DND-41 (cell line): ENCODE data around the gene IQCH.

Experiments
- ATAC-seq: fragments of 200-7000 bp; cut with Tn5 transposase; 3 replicates; pipeline ENCODE4 v1.9.1; 2021; ENCODE audit warnings: low read depth; ENCODE audit not compliant: insufficient read depth
- DNase-seq: peaks from one replicate; pipeline ENCODE4 v3.0.0-alpha.2; 2020
- H2AFZ ChIP-seq: 2 replicates; pipeline ENCODE4 v1.6.0; 2012; ENCODE audit warnings: low read depth, low read length
- H3K27ac ChIP-seq: 2 replicates; pipeline ENCODE4 v1.5.1; 2012; ENCODE audit warnings: low read length, inconsistent platforms
- H3K27me3 ChIP-seq: fragments of 200-600 bp; sonication (generic); 2 replicates; pipeline ENCODE4 v1.6.0; 2012; ENCODE audit warnings: low read length, mild to moderate bottlenecking, inconsistent platforms; ENCODE audit not compliant: insufficient read depth, poor library complexity
- H3K36me3 ChIP-seq: 2 replicates; pipeline ENCODE4 v1.5.1; 2012; ENCODE audit warnings: low read length, inconsistent platforms; ENCODE audit not compliant: insufficient read depth
- H3K4me1 ChIP-seq: 2 replicates; pipeline ENCODE4 v1.5.1; 2012; ENCODE audit warnings: mild to moderate bottlenecking, low read length; ENCODE audit not compliant: insufficient read depth
- H3K4me2 ChIP-seq: 2 replicates; pipeline ENCODE4 v1.6.0; 2012; ENCODE audit warnings: mild to moderate bottlenecking, moderate library complexity, low read length, inconsistent platforms; ENCODE audit not compliant: insufficient read depth
- H3K4me3 ChIP-seq, 2 experiments: fragments of 200-600 bp in 1 of 2; shearing (Covaris generic) in 1 of 2; 2 replicates each; pipeline ENCODE4 v1.5.1; 2012 to 2016; ENCODE audit warnings: inconsistent platforms in 2 of 2, low read length in 2 of 2, mild to moderate bottlenecking in 2 of 2, low read depth in 1 of 2, moderate library complexity in 1 of 2
- H3K79me2 ChIP-seq: 2 replicates; pipeline ENCODE4 v1.6.0; 2012; ENCODE audit warnings: low read length, inconsistent platforms; ENCODE audit not compliant: insufficient read depth
- H3K9ac ChIP-seq: 2 replicates; pipeline ENCODE4 v1.6.0; 2012; ENCODE audit warnings: low read depth, mild to moderate bottlenecking, inconsistent platforms, low read length, moderate library complexity
- H3K9me3 ChIP-seq: 2 replicates; pipeline ENCODE4 v1.5.1; 2012; ENCODE audit warnings: low read length, moderate library complexity, mild to moderate bottlenecking, inconsistent platforms; ENCODE audit not compliant: insufficient read depth, severe bottlenecking
- H4K20me1 ChIP-seq: 2 replicates; pipeline ENCODE4 v1.6.0; 2012; ENCODE audit warnings: low read length; ENCODE audit not compliant: insufficient read depth
- CTCF ChIP-seq: IDR thresholded peaks from 2 replicates; pipeline ENCODE4 v1.5.1; 2012; ENCODE audit warnings: borderline replicate concordance, low read length, moderate library complexity, mild to moderate bottlenecking; ENCODE audit not compliant: poor library complexity, severe bottlenecking; ENCODE audit errors: extremely low read depth
- EZH2 ChIP-seq: IDR thresholded peaks from 3 replicates; pipeline ENCODE4 v1.6.1; 2012; ENCODE audit warnings: borderline replicate concordance, low read depth, mild to moderate bottlenecking, moderate library complexity, low read length, inconsistent platforms; ENCODE audit not compliant: severe bottlenecking

IQCH gene

GRCh38 chr15:67232591-67232990 is 22.0 kb upstream of the IQCH start:
- Histone ChIP-seq H4K20me1 (peaks cover 8% of the 10 kb centered on the region; the same call in 1 of the 2 replicates), H3K9me3 (no peaks in the 10 kb centered on the region), H3K4me1 (peaks cover 5% of the 10 kb centered on the region; the same call in 1 of the 2 replicates), H3K9ac (no peak overlapping the region), H2AFZ (no peak overlapping the region), H3K27me3 (no peaks in the 10 kb centered on the region), H3K27ac (no peak overlapping the region), H3K36me3 (peaks cover 44% of the 10 kb centered on the region), H3K4me3 (no peak overlapping the region), H3K79me2 (0 out of 2 replicates have a peak, but pooled peaks cover 2% of the 10 kb centered on the region), H3K4me2 (no peak overlapping the region)
- TF ChIP-seq CTCF (no peak), EZH2 (no peak)
- no peak for DNase-seq
- no peak for ATAC-seq

GRCh38 chr15:67240235-67241131 is 14.1 kb upstream of the IQCH start:
- Histone ChIP-seq H3K27ac (no peak overlapping the region), H3K4me3 (no peak overlapping the region), H3K27me3 (no peaks in the 10 kb centered on the region), H3K36me3 (no peaks in the 10 kb centered on the region), H3K79me2 (peaks cover 51% of the 10 kb centered on the region), H3K9ac (no peak overlapping the region), H3K4me2 (no peak overlapping the region), H3K4me1 (no peaks in the 10 kb centered on the region), H4K20me1 (peaks cover 20% of the 10 kb centered on the region; the same call in 1 of the 2 replicates), H2AFZ (no peak overlapping the region), H3K9me3 (no peaks in the 10 kb centered on the region)
- ATAC-seq: no peak
- no peak for DNase-seq
- TF ChIP-seq EZH2: no peak
- peak; percentile 44 for TF ChIP-seq CTCF

- Histone ChIP-seq H3K4me1 (no peaks in the 10 kb centered on the region), H3K27ac (no peak overlapping the region), H4K20me1 (peaks cover 18% of the 10 kb centered on the region; the same call in 1 of the 2 replicates), H3K9ac (no peak overlapping the region), H3K4me2 (no peak overlapping the region), H3K4me3 (no peak overlapping the region), H3K79me2 (peaks cover 54% of the 10 kb centered on the region), H3K9me3 (no peaks in the 10 kb centered on the region), H2AFZ (no peak overlapping the region), H3K36me3 (no peaks in the 10 kb centered on the region), H3K27me3 (no peaks in the 10 kb centered on the region)
- no peak for ATAC-seq
- no peak for DNase-seq
- no peak for TF ChIP-seq EZH2
- no peak for TF ChIP-seq CTCF
Measured at GRCh38 chr15:67241132-67241855, 13.3 kb upstream of the IQCH start.
